Ecto neural progenitor cell (in vitro differentiated cells): Measurements from ENCODE around the gene GPR149.
A peak's percentile ranks its signal among the peaks of the same experiment; 100 is the strongest.
"Not testable (repeated sequence)": the region's sequence is repeated elsewhere in the genome, so short reads cannot be mapped to it uniquely, and the experiment has no call there.

Experiments
- DNase-seq: peaks from one replicate; pipeline ENCODE4 v3.0.0-alpha.2; 2018; ENCODE audit warnings: low spot score

GPR149 gene, protein sequence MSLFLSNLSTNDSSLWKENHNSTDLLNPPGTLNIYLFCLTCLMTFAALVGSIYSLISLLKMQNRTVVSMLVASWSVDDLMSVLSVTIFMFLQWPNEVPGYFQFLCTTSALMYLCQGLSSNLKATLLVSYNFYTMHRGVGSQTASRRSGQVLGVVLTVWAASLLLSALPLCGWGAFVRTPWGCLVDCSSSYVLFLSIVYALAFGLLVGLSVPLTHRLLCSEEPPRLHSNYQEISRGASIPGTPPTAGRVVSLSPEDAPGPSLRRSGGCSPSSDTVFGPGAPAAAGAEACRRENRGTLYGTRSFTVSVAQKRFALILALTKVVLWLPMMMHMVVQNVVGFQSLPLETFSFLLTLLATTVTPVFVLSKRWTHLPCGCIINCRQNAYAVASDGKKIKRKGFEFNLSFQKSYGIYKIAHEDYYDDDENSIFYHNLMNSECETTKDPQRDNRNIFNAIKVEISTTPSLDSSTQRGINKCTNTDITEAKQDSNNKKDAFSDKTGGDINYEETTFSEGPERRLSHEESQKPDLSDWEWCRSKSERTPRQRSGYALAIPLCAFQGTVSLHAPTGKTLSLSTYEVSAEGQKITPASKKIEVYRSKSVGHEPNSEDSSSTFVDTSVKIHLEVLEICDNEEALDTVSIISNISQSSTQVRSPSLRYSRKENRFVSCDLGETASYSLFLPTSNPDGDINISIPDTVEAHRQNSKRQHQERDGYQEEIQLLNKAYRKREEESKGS

DNA sequence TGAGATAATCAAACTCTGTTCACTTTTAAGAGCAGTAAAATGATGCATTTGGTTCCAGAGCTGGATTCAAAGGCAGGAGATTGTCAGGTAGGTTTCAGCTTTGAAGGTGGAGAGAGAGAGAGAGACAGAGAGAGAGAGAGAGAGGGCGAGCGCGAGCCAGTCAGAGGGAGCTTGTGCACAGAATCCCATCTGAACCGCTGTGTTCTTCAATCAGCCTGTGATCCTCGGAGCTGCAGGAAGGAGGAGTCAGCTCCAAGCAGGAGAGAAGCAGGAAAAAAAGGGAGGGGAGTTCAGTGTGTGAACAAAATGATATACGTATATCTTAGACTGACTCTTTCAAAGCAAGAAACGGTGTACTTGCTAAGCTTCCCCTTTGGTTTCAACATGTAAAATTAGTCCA is at the start of gene GPR149:
Gene GPR149 (minus strand): TSS at position 177 of the 400 bp plus-strand sequence. CDS start 575 bp downstream, outside the sequence.
- peak; percentile 54 for DNase-seq

DNA sequence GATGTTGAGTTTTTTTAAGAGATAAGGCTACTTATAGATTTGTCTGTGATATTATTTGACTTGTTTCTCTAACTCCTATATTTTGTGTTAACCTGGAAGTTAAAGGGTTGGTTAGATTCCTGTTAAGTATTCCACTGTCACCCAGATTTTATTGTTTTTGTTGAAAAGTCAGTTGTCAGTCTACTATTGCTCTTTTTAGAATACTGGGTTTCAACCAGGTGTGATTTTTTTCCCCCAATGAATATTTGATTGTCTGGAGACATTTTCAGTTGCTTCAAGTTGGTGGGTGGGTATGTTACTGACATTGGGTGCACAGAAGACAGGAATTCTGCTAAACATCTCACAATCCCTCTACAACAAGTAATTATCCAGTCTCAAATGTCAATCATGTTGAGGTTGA is 43.8 kb upstream of the GPR149 start:
- DNase-seq, result no peak

DNA sequence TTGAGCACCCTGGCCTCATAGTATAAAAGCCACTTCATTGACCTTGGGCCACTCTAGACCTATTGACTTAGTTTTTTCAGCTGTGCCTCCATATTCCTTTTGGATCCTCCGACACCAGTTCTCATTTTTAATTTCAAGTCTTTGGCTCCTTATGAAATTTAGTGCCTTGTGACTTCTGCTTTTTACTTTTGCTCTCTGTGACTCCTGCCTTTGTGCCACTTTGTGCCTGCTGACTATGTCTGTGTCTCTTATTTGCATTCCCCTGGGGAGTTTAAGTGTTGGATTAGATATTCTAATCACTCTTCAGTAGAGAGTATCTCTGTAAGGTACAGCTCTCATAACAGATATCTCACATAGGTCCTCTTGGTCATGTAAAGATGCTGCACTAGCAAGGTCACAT is 39.6 kb upstream of the GPR149 start:
- DNase-seq, result no peak

- no peak for DNase-seq
These were observed 34.6 kb upstream of the GPR149 start for GRCh38 chr3:154464440-154465190.

GRCh38 chr3:154458560-154458959 is 28.6 kb upstream of the GPR149 start:
- DNase-seq, result no peak

DNA sequence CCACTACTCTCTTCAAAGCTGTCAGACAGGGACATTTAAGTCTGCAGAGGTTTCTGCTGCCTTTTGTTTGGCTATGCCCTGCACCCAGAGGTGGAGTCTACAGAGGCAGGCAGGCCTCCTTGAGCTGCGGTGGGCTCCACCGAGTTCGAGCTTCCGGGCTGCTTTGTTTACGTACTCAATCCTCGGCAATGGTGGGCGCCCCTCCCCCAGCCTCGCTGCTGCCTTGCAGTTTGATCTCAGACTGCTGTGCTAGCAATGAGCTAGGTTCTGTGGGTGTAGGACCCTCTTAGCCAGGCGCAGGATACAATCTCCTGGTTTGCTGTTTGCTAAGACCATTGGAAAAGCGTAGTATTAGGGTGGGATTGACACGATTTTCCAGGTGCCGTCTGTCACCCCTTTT is 9.1 kb upstream of the GPR149 start:
- DNase-seq, result not testable (repeated sequence)

DNA sequence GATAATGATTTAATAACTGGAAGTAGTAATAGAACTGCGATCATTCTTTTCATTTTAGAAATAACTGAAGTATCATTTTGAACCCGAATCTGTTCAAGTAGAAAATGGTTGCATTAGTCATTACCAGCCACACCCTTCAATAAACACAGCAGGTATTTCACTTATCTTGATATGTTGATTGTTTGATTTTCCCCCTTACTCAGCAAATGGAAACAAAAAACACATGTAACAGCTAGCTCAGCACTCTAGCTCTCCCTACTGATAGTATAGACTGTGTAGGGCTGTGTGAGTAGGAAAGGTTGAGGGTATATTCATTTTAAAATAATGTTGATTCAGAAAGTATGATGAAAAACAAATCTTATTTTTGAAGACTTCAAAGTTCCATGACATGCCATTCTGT is 1.1 kb upstream of the GPR149 start:
- no peak for DNase-seq

DNA sequence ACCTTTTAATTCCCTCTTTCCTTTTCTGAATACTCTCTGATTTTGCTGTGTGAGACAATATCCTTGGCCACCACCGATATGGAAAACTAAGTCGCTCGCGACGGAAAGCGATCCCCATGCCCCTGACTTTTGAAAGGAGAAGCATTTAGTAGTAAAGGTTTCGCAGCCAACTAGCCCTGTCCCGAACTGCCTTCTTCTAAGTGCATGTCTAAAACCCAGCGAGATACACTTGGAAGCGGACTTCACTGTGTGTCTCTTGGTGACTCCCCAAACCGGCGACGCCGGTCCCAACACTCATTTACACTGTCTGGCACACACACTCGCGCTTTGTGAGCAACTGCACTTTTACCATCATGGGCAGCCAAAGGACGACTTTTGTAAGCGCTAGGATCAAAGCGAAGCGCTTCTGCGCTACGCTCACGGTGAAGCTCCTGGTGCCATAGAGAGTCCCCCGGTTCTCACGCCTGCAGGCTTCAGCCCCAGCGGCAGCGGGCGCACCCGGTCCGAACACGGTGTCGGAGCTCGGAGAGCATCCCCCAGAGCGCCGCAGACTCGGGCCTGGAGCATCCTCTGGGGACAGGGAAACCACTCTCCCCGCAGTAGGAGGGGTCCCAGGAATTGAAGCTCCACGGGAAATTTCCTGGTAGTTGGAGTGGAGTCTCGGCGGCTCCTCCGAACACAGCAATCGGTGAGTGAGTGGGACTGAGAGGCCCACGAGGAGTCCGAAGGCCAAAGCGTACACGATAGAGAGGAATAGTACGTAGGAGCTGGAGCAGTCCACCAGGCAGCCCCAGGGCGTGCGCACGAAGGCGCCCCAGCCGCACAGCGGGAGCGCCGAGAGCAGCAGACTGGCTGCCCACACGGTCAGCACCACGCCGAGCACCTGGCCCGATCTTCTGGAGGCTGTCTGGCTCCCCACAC is 1.4 kb downstream of the GPR149 start:
- DNase-seq, result peak; percentile 62

GRCh38 chr3:154427685-154428285 is 2.2 kb downstream of the GPR149 start:
- peak; percentile 82 for DNase-seq

DNA sequence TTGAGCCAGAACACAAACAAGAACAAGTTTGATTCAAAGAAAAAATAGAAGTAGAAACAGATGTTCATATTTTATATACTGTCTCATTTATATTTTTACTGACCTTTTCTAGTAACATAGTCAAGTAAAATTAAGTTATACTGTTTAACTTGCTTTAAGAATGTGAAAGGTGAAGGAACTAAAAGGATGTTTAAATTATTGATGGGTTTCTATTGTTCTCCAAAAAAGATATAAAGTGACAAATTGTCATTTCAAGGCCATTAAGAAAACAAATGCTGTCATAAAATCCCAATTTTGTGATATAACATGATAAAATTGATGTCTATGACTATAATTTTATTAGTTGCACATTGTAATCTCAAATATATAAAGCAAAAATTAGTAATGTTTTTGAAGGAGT is 7.3 kb downstream of the GPR149 start:
- DNase-seq, result no peak

DNA sequence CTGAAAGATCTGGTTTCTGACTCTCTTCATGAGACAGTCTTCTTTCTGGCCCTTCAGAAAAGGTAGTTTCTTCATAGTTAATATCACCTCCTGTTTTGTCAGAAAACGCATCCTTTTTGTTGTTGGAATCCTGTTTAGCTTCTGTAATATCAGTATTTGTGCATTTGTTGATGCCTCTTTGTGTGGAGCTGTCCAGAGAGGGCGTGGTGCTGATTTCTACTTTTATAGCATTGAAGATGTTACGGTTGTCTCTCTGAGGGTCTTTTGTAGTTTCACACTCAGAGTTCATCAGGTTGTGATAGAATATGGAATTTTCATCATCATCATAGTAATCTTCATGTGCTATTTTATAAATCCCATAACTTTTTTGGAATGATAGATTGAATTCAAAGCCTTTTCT is 8.9 kb downstream of the GPR149 start:
- DNase-seq, result peak; percentile 46

DNA sequence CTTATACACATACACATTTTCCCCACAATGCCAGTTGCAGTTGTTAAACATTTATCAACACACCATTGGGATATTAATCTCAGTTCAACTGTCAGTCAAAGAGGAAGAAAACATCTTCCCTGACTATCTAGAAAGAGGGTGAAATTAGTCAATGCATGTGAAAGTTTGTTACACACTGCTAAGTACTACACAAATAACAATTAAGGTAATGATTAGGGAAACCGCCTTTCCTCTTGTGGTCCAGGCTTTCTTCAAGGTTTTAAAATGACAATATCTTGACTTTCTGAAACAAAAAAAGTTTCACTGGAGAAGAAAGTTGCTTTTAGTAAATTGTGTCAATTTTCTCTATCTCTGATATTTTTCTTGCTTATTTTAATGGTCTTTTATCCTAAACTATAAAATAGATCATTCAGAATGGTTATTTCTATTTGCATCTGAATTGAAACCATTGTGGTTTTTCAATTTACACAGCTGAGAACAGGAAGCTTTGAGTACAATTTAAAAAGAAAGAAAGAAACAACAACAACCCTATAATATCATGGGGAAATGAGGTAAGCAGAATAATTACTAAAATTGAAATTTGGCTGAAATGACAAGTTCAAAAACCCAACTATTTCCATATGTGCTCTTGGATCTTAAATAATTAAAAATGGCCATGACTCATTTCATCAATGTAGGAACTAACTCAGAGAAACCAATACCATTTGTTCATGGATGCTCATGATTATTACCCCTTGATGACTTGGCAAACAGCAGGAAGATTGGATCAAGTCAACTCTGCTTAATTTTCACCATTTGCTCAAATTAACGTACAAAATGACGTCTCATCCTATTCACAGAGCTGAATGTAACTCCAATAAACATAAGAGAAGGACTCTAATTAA is 31.7 kb downstream of the GPR149 start:
- DNase-seq, result no peak

- no peak for DNase-seq
These were observed 40.1 kb downstream of the GPR149 start for GRCh38 chr3:154389861-154390260.

DNA sequence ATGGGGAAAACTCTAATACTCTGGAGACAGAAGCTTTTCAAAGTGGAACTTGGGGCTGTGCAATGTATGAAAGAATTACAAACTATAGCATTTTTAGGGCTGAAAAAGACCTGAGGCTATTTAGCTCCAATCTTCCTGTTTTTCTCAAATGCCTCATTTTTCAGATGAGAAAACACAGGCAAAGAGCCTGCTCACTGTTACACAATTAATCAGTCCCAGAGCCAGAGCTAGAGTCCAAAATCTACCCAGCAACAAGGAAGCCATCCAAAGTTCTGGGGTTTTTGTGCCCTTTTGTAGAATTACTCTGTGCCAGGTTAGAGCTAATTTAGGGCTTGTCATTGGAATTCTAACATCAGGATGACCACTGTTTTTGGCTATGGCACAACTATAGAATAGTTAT is 45.5 kb downstream of the GPR149 start:
- DNase-seq, result no peak

- no peak for DNase-seq
These were observed 51.7 kb downstream of the GPR149 start for GRCh38 chr3:154378311-154378710.

DNA sequence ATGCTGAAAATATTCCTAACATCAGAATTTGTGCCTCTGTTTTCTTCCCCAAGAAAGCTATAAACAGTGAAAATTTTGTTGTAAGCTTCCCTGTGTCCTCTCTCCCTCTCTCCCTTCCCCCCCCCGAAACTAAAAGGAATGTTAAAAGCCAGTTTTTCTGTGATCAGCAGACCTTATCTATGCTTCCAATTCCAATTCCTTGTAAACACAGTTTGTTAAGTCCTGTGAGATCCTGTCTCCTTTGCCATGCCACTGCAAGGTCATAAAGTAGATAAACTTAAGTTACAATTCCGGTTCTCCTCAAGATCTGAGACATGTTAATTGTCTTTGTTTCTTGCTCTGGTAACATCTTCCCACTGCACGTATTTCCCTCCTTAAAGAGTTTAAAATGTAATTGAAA is 62.8 kb downstream of the GPR149 start:
- DNase-seq, result no peak

DNA sequence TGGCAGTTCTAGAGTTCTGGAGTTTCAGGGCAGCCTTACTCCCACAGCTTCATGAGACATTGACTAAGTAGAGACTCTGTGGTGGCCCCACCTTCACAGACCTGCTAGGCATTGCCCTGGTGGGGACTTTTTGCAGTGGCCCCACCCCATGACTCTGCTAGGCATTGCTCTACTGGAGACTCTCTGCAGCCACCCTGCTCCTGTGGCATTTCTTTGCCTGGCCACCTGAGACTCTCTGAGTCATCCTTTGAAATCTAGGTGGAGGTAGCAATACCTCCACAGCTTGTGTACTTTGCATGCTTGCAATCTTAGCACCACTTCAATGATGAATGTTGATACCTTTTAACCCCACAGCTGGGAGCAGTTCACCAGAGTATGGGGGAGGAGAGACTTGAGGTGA is 65.1 kb downstream of the GPR149 start:
- no peak for DNase-seq

- DNase-seq, result no peak
These were observed 68.9 kb downstream of the GPR149 start for GRCh38 chr3:154361099-154361498.

GRCh38 chr3:154356009-154356408 is 74.0 kb downstream of the GPR149 start:
- DNase-seq, result no peak

DNA sequence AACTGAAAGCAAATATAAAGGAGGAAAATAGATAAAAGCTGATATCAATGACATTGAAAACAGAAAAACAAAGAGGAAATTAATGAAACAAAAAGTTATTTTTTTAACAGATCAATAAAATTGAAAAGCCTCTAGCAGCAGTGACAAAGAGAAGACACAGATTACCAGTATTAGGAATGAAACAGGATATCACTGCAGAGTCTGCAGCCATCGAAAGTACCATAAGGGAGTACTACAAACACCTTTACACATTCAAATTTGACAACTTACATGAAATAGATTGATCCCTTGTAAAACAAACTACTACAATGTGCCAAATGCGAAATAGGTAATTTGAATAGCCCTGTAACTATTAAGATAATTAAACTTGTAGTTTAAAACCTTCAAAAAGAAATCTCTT is 80.8 kb downstream of the GPR149 start:
- DNase-seq, result no peak
